ENCODE results near the gene LUC7L3. TPM values are rescaled to one million over a fixed set of nuclear protein-coding genes. Genes with fewer than 3 reads are reported as not detected.
"Not testable (repeated sequence)": the region's sequence is repeated elsewhere in the genome, so short reads cannot be mapped to it uniquely, and the experiment has no call there.

The LUC7L3 gene
- total RNA-seq, 6 experiments from 2014 or later = 15.4 to 50.5 (median 31.0) TPM

DNA sequence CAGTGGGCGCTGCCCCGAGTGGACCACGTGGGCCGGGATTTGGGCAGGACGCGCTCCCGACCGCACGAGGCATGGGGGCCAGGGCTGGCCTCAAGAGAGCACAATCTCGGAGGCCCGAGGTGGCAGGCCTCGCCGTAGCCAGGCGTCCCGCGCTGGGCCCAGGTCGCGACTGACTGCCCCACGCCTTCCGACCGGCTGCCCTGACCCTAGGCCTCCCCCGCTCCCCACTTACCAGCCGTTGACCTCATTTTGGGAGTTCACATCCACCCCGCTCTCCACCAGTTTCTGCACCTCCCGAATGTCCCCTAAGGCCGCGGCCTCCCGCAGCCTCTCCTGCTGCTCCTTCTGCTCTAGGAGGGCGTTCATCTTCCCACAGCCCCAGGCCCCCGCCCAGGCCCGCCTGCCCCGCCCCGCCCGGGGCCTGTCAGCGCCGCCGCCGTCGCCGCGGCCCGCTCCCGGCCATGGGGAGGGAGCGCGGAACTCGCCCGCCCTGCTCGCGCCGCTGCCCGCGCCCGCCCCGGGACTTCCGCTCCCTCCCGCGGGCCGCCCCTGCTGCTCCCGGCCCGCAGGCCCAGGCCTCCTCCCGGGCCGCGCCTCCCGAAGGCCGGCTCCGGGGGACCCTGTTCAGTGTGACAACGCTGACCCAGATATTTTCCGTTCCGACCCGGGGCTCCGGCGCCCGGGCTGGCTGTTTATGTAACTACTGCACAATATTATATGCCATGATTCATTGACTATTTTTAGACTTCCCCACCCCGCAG lies 11.9 kb upstream of the LUC7L3 start, which contains the start of gene ANKRD40:
Gene ANKRD40, minus strand, starts transcription at position 626 of the 761 bp plus-strand sequence. Its CDS starts 260 bp downstream, at position 366.
- TF ChIP-seq POLR2A (IDR thresholded peaks at IDR 0.05) = peak; percentile 80
- TF ChIP-seq, protein P1, sequence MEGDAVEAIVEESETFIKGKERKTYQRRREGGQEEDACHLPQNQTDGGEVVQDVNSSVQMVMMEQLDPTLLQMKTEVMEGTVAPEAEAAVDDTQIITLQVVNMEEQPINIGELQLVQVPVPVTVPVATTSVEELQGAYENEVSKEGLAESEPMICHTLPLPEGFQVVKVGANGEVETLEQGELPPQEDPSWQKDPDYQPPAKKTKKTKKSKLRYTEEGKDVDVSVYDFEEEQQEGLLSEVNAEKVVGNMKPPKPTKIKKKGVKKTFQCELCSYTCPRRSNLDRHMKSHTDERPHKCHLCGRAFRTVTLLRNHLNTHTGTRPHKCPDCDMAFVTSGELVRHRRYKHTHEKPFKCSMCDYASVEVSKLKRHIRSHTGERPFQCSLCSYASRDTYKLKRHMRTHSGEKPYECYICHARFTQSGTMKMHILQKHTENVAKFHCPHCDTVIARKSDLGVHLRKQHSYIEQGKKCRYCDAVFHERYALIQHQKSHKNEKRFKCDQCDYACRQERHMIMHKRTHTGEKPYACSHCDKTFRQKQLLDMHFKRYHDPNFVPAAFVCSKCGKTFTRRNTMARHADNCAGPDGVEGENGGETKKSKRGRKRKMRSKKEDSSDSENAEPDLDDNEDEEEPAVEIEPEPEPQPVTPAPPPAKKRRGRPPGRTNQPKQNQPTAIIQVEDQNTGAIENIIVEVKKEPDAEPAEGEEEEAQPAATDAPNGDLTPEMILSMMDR (IDR thresholded peaks at IDR 0.05) = no peak
- peak; percentile 81 to 86 (median 85) for ATAC-seq
- WGBS (ENCODE audit: insufficient coverage, low coverage, low lambda C conversion rate, missing lambda C conversion rate) = 0% methylated on average over 19 of the region's 74 CpGs
- Histone ChIP-seq H3K4me1 (peaks cover 0 to 23% (median 9%) of the 10 kb centered on the region in 4 donors), H3K36me3 (peaks cover 0 to 7% (median 0%) of the 10 kb centered on the region in 4 donors), H3K27me3 (no peaks in the 10 kb centered on the region), H3K4me3 (peak within 1 kb of the TSS; percentile 56 to 78 (median 73)), H3K27ac (peak within 1 kb of the TSS; percentile 94 to 98 (median 96)), H3K9me3 (no peaks in the 10 kb centered on the region)
- DNase-seq = peak; percentile 84 to 89 (median 87)
- intact Hi-C loops (cut with DNase I) = no loop called here

DNA sequence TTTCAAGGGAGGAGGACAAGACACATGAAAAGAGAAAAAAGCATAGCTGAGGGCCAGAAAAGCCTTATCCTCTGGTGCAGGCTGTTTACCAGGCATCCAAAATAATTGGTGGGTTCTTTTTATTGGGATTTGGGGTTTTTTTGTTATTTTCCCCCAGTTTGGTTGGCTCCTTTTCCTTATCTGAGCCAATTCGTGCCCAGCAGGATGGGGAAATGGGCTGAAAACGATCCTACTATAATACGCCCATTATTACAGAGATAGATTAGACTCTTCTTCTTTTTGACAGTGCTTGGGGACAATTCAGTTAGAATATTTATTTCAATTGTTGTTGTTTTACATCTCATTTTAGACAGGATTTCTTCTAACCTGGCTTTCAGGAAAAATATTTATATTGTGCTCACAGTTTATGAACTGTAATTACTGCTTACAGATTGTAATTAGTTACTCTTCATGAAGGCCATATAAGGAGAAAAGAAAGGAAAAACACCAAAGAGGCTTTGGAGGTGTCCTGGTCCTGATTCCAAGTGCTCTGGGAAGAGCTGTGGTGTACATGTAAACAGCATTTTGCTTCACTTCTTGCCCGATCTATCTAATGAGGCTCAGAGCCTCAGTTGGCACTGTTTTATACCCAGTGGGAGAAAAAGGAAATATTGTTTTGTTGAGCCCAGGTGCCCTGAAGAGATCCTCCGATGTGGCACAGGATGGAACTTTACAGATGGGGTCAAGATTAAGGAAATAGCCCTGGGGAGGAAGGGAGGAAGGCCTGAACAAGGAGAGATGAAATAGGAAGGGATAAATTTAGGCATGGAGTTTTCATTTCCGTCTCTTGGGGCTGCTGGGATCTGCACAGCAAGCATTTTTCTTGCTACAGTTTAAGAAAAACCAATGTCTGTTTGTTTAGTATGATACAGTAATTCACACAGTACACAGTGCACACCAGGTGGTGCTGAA lies 11.1 kb upstream of the LUC7L3 start:
- intact Hi-C loops (cut with DNase I) = no loop called here
- peaks cover 0 to 23% (median 9%) of the 10 kb centered on the region in 4 donors for H3K4me1 ChIP-seq
- H3K27ac ChIP-seq = peak overlapping the region; percentile 94 to 98 (median 96)
- peaks cover 0 to 7% (median 0%) of the 10 kb centered on the region in 4 donors for H3K36me3 ChIP-seq
- TF ChIP-seq, protein P1 (IDR thresholded peaks at IDR 0.05) = no peak
- peak; percentile 61 for TF ChIP-seq POLR2A (IDR thresholded peaks at IDR 0.05)
- 12% methylated on average over 6 of the region's 6 CpGs for WGBS (ENCODE audit: insufficient coverage, low coverage, low lambda C conversion rate, missing lambda C conversion rate)
- H3K9me3 ChIP-seq = no peaks in the 10 kb centered on the region
- DNase-seq = no peak
- peak; percentile 2 to 24 (median 15) for ATAC-seq
- H3K4me3 ChIP-seq = peak overlapping the region; percentile 56 to 78 (median 73)
- H3K27me3 ChIP-seq = no peaks in the 10 kb centered on the region

DNA sequence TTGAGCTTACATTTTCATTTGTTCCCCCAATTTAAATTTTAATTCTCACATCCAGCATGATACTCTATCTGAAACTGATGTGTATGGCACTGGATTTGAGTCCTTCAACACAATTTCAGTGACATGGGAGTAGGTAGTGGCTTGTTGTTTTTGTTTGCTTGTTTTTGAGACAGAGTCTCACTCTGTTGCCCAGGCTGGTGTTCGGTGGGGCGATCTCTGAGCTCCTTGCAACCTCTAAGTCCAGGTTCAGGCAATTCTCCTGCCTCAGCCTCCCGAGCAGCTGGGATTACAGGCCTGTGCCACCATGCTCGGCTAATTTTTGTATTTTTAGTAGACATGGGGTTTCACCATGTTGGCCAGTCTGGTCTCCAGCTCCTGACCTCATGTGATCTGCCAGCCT lies 10.3 kb upstream of the LUC7L3 start:
- 51% methylated on average over 2 of the region's 4 CpGs for WGBS (ENCODE audit: insufficient coverage, low coverage, low lambda C conversion rate, missing lambda C conversion rate)
- DNase-seq; intact Hi-C loops (cut with DNase I); H3K9me3 ChIP-seq; H3K27me3 ChIP-seq; ATAC-seq; H3K4me3 ChIP-seq; H3K36me3 ChIP-seq: not testable (repeated sequence)
- H3K27ac ChIP-seq = peak overlapping the region; percentile 94 to 98 (median 96)
- H3K4me1 ChIP-seq = peaks cover 0 to 23% (median 9%) of the 10 kb centered on the region in 4 donors

DNA sequence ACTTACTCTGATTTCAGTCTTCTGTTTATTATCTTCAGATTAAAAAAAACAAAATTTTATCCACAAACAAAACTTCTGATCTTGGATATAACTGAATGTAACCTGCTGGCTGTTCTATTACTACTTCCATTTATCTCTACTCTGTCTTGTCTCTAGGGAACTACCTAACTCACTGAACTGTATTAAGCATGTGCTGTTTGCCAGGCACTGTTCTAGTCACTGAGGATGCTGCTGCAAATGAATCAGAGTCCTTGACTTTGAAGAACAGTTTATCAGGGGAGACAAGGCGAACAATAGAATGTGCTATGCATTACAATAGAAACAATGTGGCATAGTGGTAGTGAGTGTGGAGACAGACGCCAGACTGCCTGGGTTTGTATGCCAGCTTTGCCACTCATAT lies 9.4 kb upstream of the LUC7L3 start:
- Histone ChIP-seq H3K27me3 (no peaks in the 10 kb centered on the region), H3K36me3 (no peaks in the 10 kb centered on the region), H3K9me3 (no peaks in the 10 kb centered on the region), H3K4me1 (peaks cover 0 to 23% (median 9%) of the 10 kb centered on the region in 4 donors), H3K27ac (no peak overlapping the region), H3K4me3 (no peak overlapping the region)
- WGBS (ENCODE audit: insufficient coverage, low coverage, low lambda C conversion rate, missing lambda C conversion rate) = 83% methylated on average over 2 of the region's 2 CpGs
- no peak for TF ChIP-seq POLR2A (IDR thresholded peaks at IDR 0.05)
- TF ChIP-seq, protein P1 (IDR thresholded peaks at IDR 0.05) = no peak
- DNase-seq (no peak), ATAC-seq (no peak)
- intact Hi-C loops (cut with DNase I) = no loop called here

Data from right lobe of liver (tissue), 6 donors.